IMR-90 (cell line): ENCODE results near the gene IRF2BP2. TPM values are rescaled to one million over a fixed set of nuclear protein-coding genes. Genes with fewer than 3 reads are reported as not detected.

Experiments used
- ATAC-seq: fragments of 200-7000 bp; cut with Tn5 transposase; 2 replicates; pipeline ENCODE4 v1.9.1; 2020; ENCODE audit warnings: low read depth, mild to moderate bottlenecking, moderate library complexity
- BruUV-seq: library from RNA; stranded (reverse); fragments of 400-500 nt; replicated peaks from 2 replicates; lab custom pipeline; 2021; lab: Mats Ljungman, UMichigan
- CTCF ChIA-PET: fragments of 300-600 bp; formaldehyde crosslinking; extraction: SDS; loops from one replicate; lab custom pipeline; 2021; ENCODE audit warnings: antibody characterized with exemption; lab: Yijun Ruan, JAX
- POLR2A ChIA-PET: fragments of 300-600 bp; sonication (Branson Sonifier 250); formaldehyde crosslinking; loops from one replicate; lab custom pipeline; 2022; ENCODE audit warnings: antibody characterized with exemption; ENCODE audit not compliant: unreplicated experiment; lab: Charles Lee
- DNase-seq: peaks from one replicate; pipeline ENCODE4 v3.0.0; 2013
- H2AFZ ChIP-seq: replicated peaks from 2 replicates; pipeline ENCODE3; 2013; ENCODE audit warnings: low read length, mild to moderate bottlenecking; ENCODE audit not compliant: poor library complexity
- H2AK5ac ChIP-seq: 2 replicates; pipeline ENCODE4 v1.6.1; 2013; ENCODE audit warnings: low read depth, low read length, inconsistent platforms
- H2AK9ac ChIP-seq: replicated peaks from 2 replicates; pipeline ENCODE3; 2013; ENCODE audit warnings: mild to moderate bottlenecking, low read depth, low read length, moderate library complexity; ENCODE audit not compliant: poor library complexity
- H2BK120ac ChIP-seq: 2 replicates; pipeline ENCODE4 v1.6.1; 2013; ENCODE audit warnings: low read depth, low read length, inconsistent platforms
- H2BK15ac ChIP-seq: 3 replicates; pipeline ENCODE4 v1.6.1; 2013; ENCODE audit warnings: low read depth, low read length, inconsistent platforms
- H2BK20ac ChIP-seq: 2 replicates; pipeline ENCODE4 v1.6.1; 2013; ENCODE audit warnings: low read depth, mild to moderate bottlenecking, inconsistent platforms, low read length, moderate library complexity
- H2BK5ac ChIP-seq: 2 replicates; pipeline ENCODE4 v1.6.1; 2013; ENCODE audit warnings: mild to moderate bottlenecking, low read depth, low read length, inconsistent platforms; ENCODE audit not compliant: poor library complexity, severe bottlenecking
- H3K14ac ChIP-seq: replicated peaks from 2 replicates; pipeline ENCODE4 v1.6.1; 2013; ENCODE audit warnings: low read depth, low read length, inconsistent platforms
- H3K18ac ChIP-seq: 2 replicates; pipeline ENCODE4 v1.6.1; 2013; ENCODE audit warnings: low read depth, low read length, control low read depth
- H3K23ac ChIP-seq: 2 replicates; pipeline ENCODE4 v1.6.1; 2013; ENCODE audit warnings: low read depth, low read length, inconsistent platforms
- H3K27ac ChIP-seq: 2 replicates; pipeline ENCODE4 v1.5.1; 2013; ENCODE audit warnings: mild to moderate bottlenecking, control low read depth, low read length; ENCODE audit not compliant: insufficient read depth
- H3K27me3 ChIP-seq: 2 replicates; pipeline ENCODE4 v1.6.1; 2013; ENCODE audit warnings: low read length; ENCODE audit not compliant: control insufficient read depth, insufficient read depth
- H3K36me3 ChIP-seq: 2 replicates; pipeline ENCODE4 v1.6.1; 2013; ENCODE audit warnings: low read length, mixed read lengths; ENCODE audit not compliant: control insufficient read depth, insufficient read depth
- H3K4ac ChIP-seq: 2 replicates; pipeline ENCODE4 v1.6.1; 2013; ENCODE audit warnings: low read depth, low read length, inconsistent platforms
- H3K4me1 ChIP-seq: 2 replicates; pipeline ENCODE4 v1.6.1; 2013; ENCODE audit warnings: low read length, mixed read lengths; ENCODE audit not compliant: control insufficient read depth, insufficient read depth
- H3K4me2 ChIP-seq: 2 replicates; pipeline ENCODE4 v1.6.1; 2013; ENCODE audit warnings: low read depth, mild to moderate bottlenecking, control low read depth, low read length, moderate library complexity
- H3K4me3 ChIP-seq: 2 replicates; pipeline ENCODE4 v1.5.1; 2013; ENCODE audit warnings: low read depth, mild to moderate bottlenecking, control low read depth, low read length, moderate library complexity; ENCODE audit not compliant: insufficient read depth
- H3K56ac ChIP-seq: 2 replicates; pipeline ENCODE4 v1.6.1; 2013; ENCODE audit warnings: low read length, inconsistent platforms; ENCODE audit not compliant: insufficient read depth; ENCODE audit errors: extremely low read depth
- H3K79me1 ChIP-seq, 2 experiments: 2 replicates each; pipeline ENCODE4 v1.6.1; 2013; ENCODE audit warnings: low read length in 2 of 2, inconsistent platforms in 1 of 2, low read depth in 1 of 2
- H3K9ac ChIP-seq: 2 replicates; pipeline ENCODE4 v1.6.1; 2013; ENCODE audit warnings: low read depth, low read length, control low read depth
- H3K9me1 ChIP-seq: 2 replicates; pipeline ENCODE4 v1.6.1; 2013; ENCODE audit warnings: low read length, inconsistent platforms; ENCODE audit not compliant: insufficient read depth
- H3K9me3 ChIP-seq: 2 replicates; pipeline ENCODE4 v1.6.1; 2013; ENCODE audit warnings: low read length; ENCODE audit not compliant: control insufficient read depth, insufficient read depth
- H4K20me1 ChIP-seq: 2 replicates; pipeline ENCODE4 v1.6.1; 2013; ENCODE audit warnings: low read length, inconsistent platforms; ENCODE audit not compliant: insufficient read depth
- H4K5ac ChIP-seq: 2 replicates; pipeline ENCODE4 v1.6.1; 2013; ENCODE audit warnings: mild to moderate bottlenecking, low read depth, low read length, control low read depth
- H4K8ac ChIP-seq, 2 experiments: 2 replicates each; pipeline ENCODE4 v1.6.1; 2013; ENCODE audit warnings: low read depth in 2 of 2, low read length in 2 of 2, control low read depth in 1 of 2, inconsistent platforms in 1 of 2
- H4K91ac ChIP-seq: 2 replicates; pipeline ENCODE4 v1.6.1; 2013; ENCODE audit warnings: low read depth, low read length, inconsistent platforms; ENCODE audit not compliant: insufficient read depth
- MAFK ChIP-seq: IDR thresholded peaks from 2 replicates; pipeline ENCODE4 v1.6.1; 2012; ENCODE audit warnings: low read depth, low read length, improper control_type of control experiment
- NFE2L2 ChIP-seq: fragments of 150-350 bp; IDR thresholded peaks from 2 replicates; pipeline ENCODE4 v1.6.1; 2016; ENCODE audit warnings: low read depth, mild to moderate bottlenecking, low read length
- WGBS, 2 experiments: methylation state at CpG; one replicate each; pipeline versions ENCODE4 v1.1.5 to v1.1.7; 2013; ENCODE audit warnings: missing lambda C conversion rate in 2 of 2; ENCODE audit not compliant: insufficient read length in 1 of 2; ENCODE audit errors: extremely low coverage in 2 of 2; 5-methylcytosine and 5-hydroxymethylcytosine counted together
- dilution Hi-C: fragments of 300-500 bp; cut with HindIII; formaldehyde crosslinking; loops from one replicate; pipeline ENCODE4 v1.14.3; 2018; ENCODE audit warnings: low sequenced_read_pairs; ENCODE audit not compliant: unreplicated experiment
- in situ Hi-C: fragments of 300-500 bp; cut with MboI; formaldehyde crosslinking; loops from 3 replicates; pipeline ENCODE4 v1.14.3; 2019; ENCODE audit warnings: low sequenced_read_pairs, inconsistent platforms, mixed read lengths
- intact Hi-C: fragments of 100-400 bp; cut with micrococcal nuclease; formaldehyde crosslinking; loops from 2 replicates; pipeline ENCODE4 v1.10.0; 2022
- polyA plus RNA-seq, 3 experiments: library from polyadenylated mRNA; depleted of rRNA; stranded (reverse); fragments of >200 nt; gene quantifications; 2 replicates each; pipeline ENCODE4 v1.2.3, GENCODE V29; 2012; ENCODE audit warnings: low replicate concordance in 1 of 3
- total RNA-seq: library from RNA; depleted of rRNA; stranded (reverse); fragments of >200 nt; gene quantifications from 2 replicates; pipeline ENCODE4 v1.2.3, GENCODE V29; 2012

Gene IRF2BP2
- total and polyA plus RNA-seq, 2 of the 4 experiments (the other 2 are of a cell fraction) = 47.0 to 66.6 TPM

GRCh38 chr1:234589854-234590620 lies 19.9 kb downstream of the IRF2BP2 start:
- no peaks in the 10 kb centered on the region for H3K79me1 ChIP-seq
- intact Hi-C loops = no loop called here
- no peak overlapping the region for H4K8ac ChIP-seq
- no peaks in the 10 kb centered on the region for H4K20me1 ChIP-seq
- H3K4me3 ChIP-seq = no peak overlapping the region
- no peak overlapping the region for H2BK15ac ChIP-seq
- no peak overlapping the region for H3K14ac ChIP-seq
- no peak overlapping the region for H3K27ac ChIP-seq
- no peak overlapping the region for H3K23ac ChIP-seq
- no peaks in the 10 kb centered on the region for H3K36me3 ChIP-seq
- H3K9me3 ChIP-seq = no peaks in the 10 kb centered on the region
- H2BK5ac ChIP-seq = no peak overlapping the region
- CTCF ChIA-PET = no interaction called here
- WGBS, 2 experiments = 87% methylated on average over 6 of the region's 7 CpGs; no CpG with 5 or more reads in 1 of the 2 experiments
- no peak overlapping the region for H4K91ac ChIP-seq
- H3K9me1 ChIP-seq = peaks cover 4% of the 10 kb centered on the region
- H3K4me1 ChIP-seq = no peaks in the 10 kb centered on the region
- BruUV-seq = no TSS peak
- POLR2A ChIA-PET = no interaction called here
- H3K56ac ChIP-seq = no peak overlapping the region
- ATAC-seq (peak; percentile 51; the same call in 1 of the 2 replicates), DNase-seq (no peak)
- H3K27me3 ChIP-seq = no peaks in the 10 kb centered on the region
- no peak overlapping the region for H2AK9ac ChIP-seq
- no peak overlapping the region for H2AK5ac ChIP-seq
- no peak overlapping the region for H2BK120ac ChIP-seq
- H3K4ac ChIP-seq = no peak overlapping the region
- in situ Hi-C loops = loop anchor here (25.0 kb wide), 1 partner anchor 478 kb away; no protein-coding TSS in a partner anchor
- H3K9ac ChIP-seq = no peak overlapping the region
- no peak overlapping the region for H3K18ac ChIP-seq
- TF ChIP-seq NFE2L2 = no peak
- no peak for TF ChIP-seq MAFK
- dilution Hi-C loops = no loop called here
- no peak overlapping the region for H3K4me2 ChIP-seq
- peak overlapping the region; percentile 56 for H2AFZ ChIP-seq
- H2BK20ac ChIP-seq = no peak overlapping the region
- H4K5ac ChIP-seq = no peak overlapping the region
